IPS-18a (cell line): ENCODE results near the gene DUSP12.
A peak's percentile ranks its signal among the peaks of the same experiment; 100 is the strongest.

Source experiments
- H3K27ac ChIP-seq: one replicate; pipeline ENCODE4 v1.5.1; 2013; ENCODE audit warnings: low read length
- H3K27me3 ChIP-seq: one replicate; pipeline ENCODE4 v1.6.1; 2013; ENCODE audit warnings: mild to moderate bottlenecking, low read length; ENCODE audit not compliant: control insufficient read depth, insufficient read depth
- H3K36me3 ChIP-seq: one replicate; pipeline ENCODE4 v1.6.1; 2013; ENCODE audit warnings: low read depth, low read length; ENCODE audit not compliant: control insufficient read depth
- H3K4me1 ChIP-seq: one replicate; pipeline ENCODE4 v1.6.1; 2013; ENCODE audit warnings: low read depth, low read length; ENCODE audit not compliant: control insufficient read depth
- H3K4me3 ChIP-seq: one replicate; pipeline ENCODE4 v1.5.1; 2013; ENCODE audit warnings: low read length
- H3K9ac ChIP-seq: one replicate; pipeline ENCODE4 v1.6.1; 2013; ENCODE audit warnings: mild to moderate bottlenecking, low read length, moderate library complexity
- H3K9me3 ChIP-seq: one replicate; pipeline ENCODE4 v1.6.1; 2013; ENCODE audit warnings: low read depth, low read length; ENCODE audit not compliant: control insufficient read depth

DUSP12 gene, protein sequence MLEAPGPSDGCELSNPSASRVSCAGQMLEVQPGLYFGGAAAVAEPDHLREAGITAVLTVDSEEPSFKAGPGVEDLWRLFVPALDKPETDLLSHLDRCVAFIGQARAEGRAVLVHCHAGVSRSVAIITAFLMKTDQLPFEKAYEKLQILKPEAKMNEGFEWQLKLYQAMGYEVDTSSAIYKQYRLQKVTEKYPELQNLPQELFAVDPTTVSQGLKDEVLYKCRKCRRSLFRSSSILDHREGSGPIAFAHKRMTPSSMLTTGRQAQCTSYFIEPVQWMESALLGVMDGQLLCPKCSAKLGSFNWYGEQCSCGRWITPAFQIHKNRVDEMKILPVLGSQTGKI

DNA sequence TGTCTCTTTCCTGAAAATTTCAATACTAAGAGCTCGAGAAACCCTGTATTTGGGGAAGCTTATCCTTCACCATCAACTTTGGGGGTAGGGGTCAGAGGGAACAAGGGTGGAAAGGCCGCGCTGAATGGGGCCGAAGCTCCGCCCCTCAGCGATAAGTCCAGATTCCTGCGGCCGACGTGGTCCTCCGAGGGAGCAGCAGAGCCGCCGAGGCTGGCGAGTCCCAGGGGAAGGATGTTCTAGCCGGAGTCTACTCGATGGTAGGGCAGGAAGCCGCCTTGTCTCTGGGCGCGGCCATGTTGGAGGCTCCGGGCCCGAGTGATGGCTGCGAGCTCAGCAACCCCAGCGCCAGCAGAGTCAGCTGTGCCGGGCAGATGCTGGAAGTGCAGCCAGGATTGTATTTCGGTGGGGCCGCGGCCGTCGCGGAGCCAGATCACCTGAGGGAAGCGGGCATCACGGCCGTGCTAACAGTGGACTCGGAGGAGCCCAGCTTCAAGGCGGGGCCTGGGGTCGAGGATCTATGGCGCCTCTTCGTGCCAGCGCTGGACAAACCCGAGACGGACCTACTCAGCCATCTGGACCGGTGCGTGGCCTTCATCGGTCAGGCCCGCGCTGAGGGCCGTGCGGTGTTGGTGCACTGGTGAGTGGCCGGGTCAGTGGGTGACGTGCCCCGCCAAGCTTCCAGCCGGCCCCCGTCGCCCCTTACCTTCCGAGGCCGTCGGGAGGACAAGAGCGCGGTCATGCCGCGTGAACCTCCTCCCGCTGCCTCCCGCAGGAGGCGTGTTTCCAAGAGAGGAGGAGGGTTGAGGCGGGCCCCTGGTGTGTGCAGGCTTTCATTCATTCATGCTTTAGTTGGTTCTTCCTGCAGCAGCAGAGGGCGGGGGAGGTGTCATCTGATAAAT, at the start of gene DUSP12:
Gene DUSP12 (plus strand): TSS at position 278 of the 899 bp plus-strand sequence. CDS start 16 bp downstream, at position 294.
- H3K9me3 ChIP-seq, result no peaks in the 10 kb centered on the region
- peak within 1 kb of the TSS; percentile 97 for H3K4me3 ChIP-seq
- H3K36me3 ChIP-seq, result peaks cover 34% of the 10 kb centered on the region
- peaks cover 7% of the 10 kb centered on the region for H3K4me1 ChIP-seq
- H3K27ac ChIP-seq, result peak within 1 kb of the TSS; percentile 96
- no peaks in the 10 kb centered on the region for H3K27me3 ChIP-seq
- H3K9ac ChIP-seq, result peak within 1 kb of the TSS; percentile 98

DNA sequence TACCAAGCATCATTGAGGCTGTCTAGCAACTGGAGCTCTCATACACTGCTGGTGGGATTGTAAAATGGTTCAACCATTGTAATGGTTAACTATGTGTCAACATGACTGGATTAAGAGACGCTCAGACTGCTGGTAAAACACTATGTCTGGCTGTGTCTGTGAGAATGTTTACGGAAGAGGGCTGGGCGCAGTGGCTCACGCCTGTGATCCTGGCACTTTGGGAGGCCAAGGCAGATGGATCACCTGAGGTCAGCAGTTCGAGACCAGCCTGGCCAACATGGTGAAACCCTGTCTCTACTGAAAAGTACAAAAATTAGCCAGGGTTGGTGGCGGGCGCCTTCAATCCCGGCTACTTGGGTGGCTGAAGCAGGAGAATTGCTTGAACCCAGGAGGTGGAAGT, 47.3 kb upstream of the DUSP12 start:
- Histone ChIP-seq H3K36me3 (no peaks in the 10 kb centered on the region), H3K27ac (no peak overlapping the region), H3K27me3 (no peaks in the 10 kb centered on the region), H3K4me1 (no peaks in the 10 kb centered on the region), H3K9me3 (no peaks in the 10 kb centered on the region), H3K4me3 (no peak overlapping the region), H3K9ac (no peak overlapping the region)

DNA sequence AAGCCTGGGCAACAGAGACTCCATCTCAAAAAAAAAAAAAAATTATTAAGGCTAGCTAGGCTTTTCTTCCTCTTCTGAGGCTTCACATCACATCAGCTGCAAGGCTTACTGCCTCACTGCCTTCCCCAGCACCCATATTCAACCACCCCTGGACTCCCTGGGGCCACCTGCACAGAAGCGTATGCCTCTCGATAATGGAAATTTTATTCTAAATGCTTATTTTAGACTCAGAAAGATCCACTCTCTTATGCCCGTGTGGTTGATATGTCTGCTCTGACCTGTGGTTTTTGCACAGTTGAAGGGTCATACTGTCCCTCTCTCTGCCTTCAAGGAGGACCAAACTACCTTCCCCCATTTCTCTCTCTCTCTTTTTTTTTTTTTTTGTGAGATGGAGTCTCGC, 44.0 kb upstream of the DUSP12 start:
- H3K4me3 ChIP-seq, result no peak overlapping the region
- H3K9ac ChIP-seq, result no peak overlapping the region
- no peaks in the 10 kb centered on the region for H3K27me3 ChIP-seq
- H3K4me1 ChIP-seq, result no peaks in the 10 kb centered on the region
- H3K36me3 ChIP-seq, result no peaks in the 10 kb centered on the region
- no peaks in the 10 kb centered on the region for H3K9me3 ChIP-seq
- no peak overlapping the region for H3K27ac ChIP-seq

DNA sequence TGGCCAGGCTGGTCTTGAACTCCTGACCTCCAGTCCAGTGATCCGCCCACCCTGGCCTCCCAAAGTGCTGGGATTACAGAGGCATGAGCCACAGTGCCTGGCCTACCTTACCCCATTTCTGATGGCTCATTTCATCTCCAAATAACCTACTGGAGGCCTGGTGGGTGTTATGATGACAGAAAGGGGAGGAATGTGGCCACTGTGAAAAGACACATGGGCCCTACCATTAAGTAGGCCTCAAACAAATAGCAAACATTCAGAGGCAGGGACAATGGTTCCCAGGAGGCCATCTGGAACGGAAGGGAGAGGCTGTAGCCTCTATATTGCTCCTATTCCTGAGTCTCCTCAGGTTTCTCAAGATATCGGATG, 43.5 kb upstream of the DUSP12 start:
- H3K36me3 ChIP-seq, result no peaks in the 10 kb centered on the region
- no peaks in the 10 kb centered on the region for H3K9me3 ChIP-seq
- no peaks in the 10 kb centered on the region for H3K27me3 ChIP-seq
- no peaks in the 10 kb centered on the region for H3K4me1 ChIP-seq
- no peak overlapping the region for H3K27ac ChIP-seq
- H3K4me3 ChIP-seq, result no peak overlapping the region
- H3K9ac ChIP-seq, result no peak overlapping the region

DNA sequence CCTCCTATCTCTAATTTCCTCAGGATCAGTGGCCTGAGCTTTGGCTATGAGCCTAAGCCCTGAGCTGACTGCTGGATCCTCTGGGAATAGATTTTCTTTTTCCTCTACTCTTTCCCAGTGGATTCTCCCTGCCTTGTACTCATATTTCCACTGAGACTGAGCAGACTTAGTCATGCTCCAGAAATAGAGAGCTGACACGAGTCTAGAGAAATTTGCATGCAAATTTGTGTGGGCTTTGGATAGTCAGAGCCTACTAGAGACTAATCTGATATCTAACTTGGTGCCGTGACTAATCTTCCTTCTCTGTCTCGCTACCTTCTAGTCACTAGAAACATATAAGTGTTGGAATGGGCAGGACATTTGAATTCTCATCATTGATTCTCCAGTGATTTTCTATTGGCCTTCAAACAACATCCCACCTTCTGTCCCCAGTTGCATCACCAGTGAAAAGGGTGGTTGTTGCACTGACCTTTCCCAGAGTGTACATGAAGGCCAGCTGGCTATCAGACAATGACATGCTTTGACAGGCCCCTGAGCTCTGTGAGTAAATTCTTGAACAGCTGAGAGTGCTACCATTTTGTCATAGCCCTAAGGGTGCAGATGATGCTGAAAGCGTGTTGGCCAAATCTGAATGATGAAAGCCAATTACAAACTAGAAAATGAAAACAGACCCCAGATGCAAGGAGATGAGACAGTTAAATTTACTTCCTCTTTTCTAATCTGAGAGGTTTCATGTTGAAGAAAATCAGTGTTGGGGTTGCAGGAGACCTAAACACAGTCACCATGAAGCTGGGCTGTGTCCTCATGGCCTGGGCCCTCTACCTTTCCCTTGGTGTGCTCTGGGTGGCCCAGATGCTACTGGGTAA, 42.9 kb upstream of the DUSP12 start, which contains the start of gene FCRLA:
Gene FCRLA (plus strand): TSS at position 748 of the 866 bp plus-strand sequence. CDS start 36 bp downstream, at position 784.
- Histone ChIP-seq H3K9me3 (no peaks in the 10 kb centered on the region), H3K27ac (no peak within 1 kb of the TSS), H3K4me1 (no peaks in the 10 kb centered on the region), H3K4me3 (no peak within 1 kb of the TSS), H3K27me3 (no peaks in the 10 kb centered on the region), H3K9ac (no peak within 1 kb of the TSS), H3K36me3 (no peaks in the 10 kb centered on the region)

DNA sequence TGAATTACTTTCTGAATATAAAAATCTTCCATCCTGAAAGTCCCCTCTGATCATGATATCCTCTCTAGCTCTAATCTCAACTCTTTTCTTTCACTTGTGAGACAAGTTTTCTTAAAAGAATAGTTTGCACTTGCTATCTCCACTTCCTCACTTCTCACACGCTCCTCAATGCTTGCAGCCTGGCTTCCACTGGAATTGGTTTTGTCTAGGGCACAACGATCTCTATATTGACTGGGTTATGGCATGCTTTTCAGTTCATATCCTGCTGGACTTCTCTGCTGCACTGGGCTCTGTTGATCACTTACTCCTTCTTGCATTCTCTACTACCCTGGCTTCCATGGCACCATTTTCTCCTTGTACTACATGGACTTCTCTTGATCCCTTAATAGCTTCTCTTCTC, 42.1 kb upstream of the DUSP12 start:
- H3K27me3 ChIP-seq, result no peaks in the 10 kb centered on the region
- H3K9ac ChIP-seq, result no peak overlapping the region
- H3K4me3 ChIP-seq, result no peak overlapping the region
- no peaks in the 10 kb centered on the region for H3K4me1 ChIP-seq
- no peaks in the 10 kb centered on the region for H3K9me3 ChIP-seq
- no peaks in the 10 kb centered on the region for H3K36me3 ChIP-seq
- H3K27ac ChIP-seq, result no peak overlapping the region

DNA sequence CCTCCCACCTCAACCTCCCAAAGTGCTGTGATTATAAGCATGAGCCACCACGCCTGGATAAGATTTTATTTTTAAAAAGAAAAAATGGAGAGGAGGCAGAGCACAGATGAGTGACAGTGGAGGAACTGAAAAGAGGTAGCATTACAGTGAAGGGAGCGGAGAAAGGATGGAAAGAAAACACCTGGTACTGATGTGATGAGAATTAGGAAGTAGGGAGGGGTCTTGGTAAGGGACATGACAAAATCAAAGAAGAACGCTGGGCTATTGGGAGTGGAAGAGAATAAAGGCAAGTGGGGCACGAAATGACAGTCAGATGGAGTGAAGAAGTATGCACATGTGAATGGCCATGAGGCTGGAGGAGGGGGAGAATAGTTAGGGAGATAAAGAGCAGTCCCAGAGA, 40.2 kb upstream of the DUSP12 start:
- H3K4me3 ChIP-seq, result no peak overlapping the region
- H3K9ac ChIP-seq, result no peak overlapping the region

DNA sequence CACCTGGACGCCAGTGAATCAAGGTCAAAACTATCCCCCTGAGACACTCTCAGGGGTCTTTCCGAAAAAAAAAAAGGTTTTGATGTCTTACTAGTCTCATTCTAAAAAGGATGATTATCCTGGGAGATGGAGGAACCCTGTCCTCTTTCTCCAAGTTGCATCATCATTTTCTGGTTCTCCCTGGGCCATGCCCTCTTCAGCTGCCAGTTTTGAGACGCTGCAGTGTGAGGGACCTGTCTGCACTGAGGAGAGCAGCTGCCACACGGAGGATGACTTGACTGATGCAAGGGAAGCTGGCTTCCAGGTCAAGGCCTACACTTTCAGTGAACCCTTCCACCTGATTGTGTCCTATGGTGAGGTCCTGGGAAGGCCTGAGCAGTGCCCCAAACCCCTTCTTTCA, 39.0 kb upstream of the DUSP12 start:
- H3K4me3 ChIP-seq, result no peak overlapping the region
- H3K27ac ChIP-seq, result no peak overlapping the region
- H3K27me3 ChIP-seq, result no peaks in the 10 kb centered on the region
- no peaks in the 10 kb centered on the region for H3K9me3 ChIP-seq
- no peaks in the 10 kb centered on the region for H3K36me3 ChIP-seq
- H3K4me1 ChIP-seq, result no peaks in the 10 kb centered on the region
- no peak overlapping the region for H3K9ac ChIP-seq

More for the DNA sequence above, 40.2 kb upstream of the DUSP12 start:
- no peaks in the 10 kb centered on the region for H3K4me1 ChIP-seq
- H3K36me3 ChIP-seq, result no peaks in the 10 kb centered on the region
- no peaks in the 10 kb centered on the region for H3K9me3 ChIP-seq
- no peak overlapping the region for H3K27ac ChIP-seq
- no peaks in the 10 kb centered on the region for H3K27me3 ChIP-seq

DNA sequence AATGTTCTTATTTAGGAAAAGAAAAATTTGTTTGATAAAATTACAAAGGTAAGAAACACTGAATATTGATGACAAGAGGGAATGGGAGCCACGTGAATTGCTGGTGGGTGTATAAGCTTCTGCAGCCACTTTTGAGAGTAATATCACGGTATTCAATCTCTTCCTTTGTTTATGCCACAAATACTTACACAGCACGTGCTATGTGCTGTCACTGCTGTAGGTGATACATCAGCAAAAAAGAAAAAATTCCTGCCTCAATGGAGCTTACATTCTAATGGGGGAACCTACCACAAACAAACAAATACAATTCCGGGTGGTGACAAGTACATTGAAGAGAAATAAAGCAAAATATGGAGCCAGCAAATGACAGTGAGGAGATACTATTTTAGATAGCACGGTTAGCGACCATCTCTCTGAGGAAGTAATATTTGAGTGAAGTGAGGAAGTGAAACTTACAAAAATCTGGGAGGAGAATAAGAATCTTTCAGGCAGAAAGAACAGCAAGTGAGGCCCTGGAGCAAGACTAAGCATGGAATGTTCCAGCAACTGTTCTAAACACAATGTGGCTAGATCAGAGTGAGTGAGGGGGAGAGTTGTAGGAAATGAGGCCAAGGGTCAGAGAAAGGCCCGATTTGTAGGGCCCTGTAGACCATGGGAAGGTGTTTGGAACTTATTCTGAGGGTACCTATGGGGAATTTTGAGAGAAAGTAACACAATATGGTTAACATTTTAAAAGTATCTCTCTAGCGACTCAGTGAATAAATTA, 30.8 kb upstream of the DUSP12 start:
- H3K9me3 ChIP-seq, result no peaks in the 10 kb centered on the region
- no peak overlapping the region for H3K4me3 ChIP-seq
- no peak overlapping the region for H3K9ac ChIP-seq
- no peaks in the 10 kb centered on the region for H3K4me1 ChIP-seq
- H3K36me3 ChIP-seq, result no peaks in the 10 kb centered on the region
- H3K27ac ChIP-seq, result no peak overlapping the region
- H3K27me3 ChIP-seq, result peaks cover 8% of the 10 kb centered on the region

DNA sequence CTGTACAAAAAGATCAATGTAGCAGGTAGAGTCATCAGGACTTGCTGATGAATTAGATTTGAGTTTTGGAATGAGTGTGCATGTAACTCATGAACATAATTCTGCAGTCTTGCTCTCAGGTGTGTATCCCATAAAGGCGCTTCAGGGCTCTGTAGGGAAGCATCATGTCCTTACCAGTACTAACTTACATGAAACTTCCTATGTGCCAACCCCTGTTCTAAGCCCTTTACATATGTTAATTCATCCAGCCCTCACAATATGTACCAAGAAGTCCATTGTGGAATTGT, 30.3 kb upstream of the DUSP12 start:
- Histone ChIP-seq H3K27me3 (peaks cover 12% of the 10 kb centered on the region), H3K27ac (no peak overlapping the region)

DNA sequence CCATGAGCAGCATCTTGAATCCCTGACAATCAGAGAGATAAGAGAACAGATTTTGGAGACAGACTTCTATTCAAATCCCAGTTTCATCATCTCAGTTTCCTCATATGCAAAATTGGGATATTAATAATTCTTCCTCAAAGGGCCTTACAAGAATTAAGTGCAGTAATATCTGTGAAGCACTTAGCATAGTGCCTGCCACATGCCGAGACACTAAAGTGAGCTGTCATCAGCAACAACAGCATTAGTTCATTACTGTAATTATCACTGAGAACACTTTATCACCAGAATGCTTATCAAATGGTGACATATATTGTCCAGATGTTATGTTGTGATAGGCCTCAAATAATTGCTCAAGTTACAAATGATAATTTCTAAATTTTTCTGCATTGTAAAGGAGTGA, 29.2 kb upstream of the DUSP12 start:
- H3K9ac ChIP-seq, result no peak overlapping the region
- no peaks in the 10 kb centered on the region for H3K9me3 ChIP-seq
- H3K36me3 ChIP-seq, result no peaks in the 10 kb centered on the region
- H3K27me3 ChIP-seq, result peaks cover 24% of the 10 kb centered on the region
- H3K27ac ChIP-seq, result no peak overlapping the region
- H3K4me3 ChIP-seq, result no peak overlapping the region
- H3K4me1 ChIP-seq, result no peaks in the 10 kb centered on the region

More for the DNA sequence above, 30.3 kb upstream of the DUSP12 start:
- Histone ChIP-seq H3K36me3 (no peaks in the 10 kb centered on the region), H3K4me3 (no peak overlapping the region), H3K9ac (no peak overlapping the region), H3K9me3 (no peaks in the 10 kb centered on the region), H3K4me1 (no peaks in the 10 kb centered on the region)
